Common myeloid progenitor, CD34-positive (primary cell): ENCODE measurements around the gene MTHFD1L.

Source experiments
- CTCF ChIA-PET: fragments of 350-600 bp; sonication (Branson Sonifier 250); formaldehyde crosslinking; loops from one replicate; lab custom pipeline; 2021; ENCODE audit warnings: antibody characterized with exemption; lab: Charles Lee
- POLR2A ChIA-PET: fragments of 350-600 bp; sonication (Branson Sonifier 250); formaldehyde crosslinking; loops from one replicate; lab custom pipeline; 2021; ENCODE audit warnings: antibody characterized with exemption; lab: Charles Lee
- DNase-seq, 3 donors: peaks; one replicate each; pipeline versions ENCODE4 v3.0.0 to v3.0.0-alpha.2; 2013
- H3K27ac ChIP-seq, 2 experiments: 1 replicate in 1 of 2; 2 replicates in 1 of 2; pipeline ENCODE4 v1.7.0; 2013; ENCODE audit warnings: inconsistent platforms in 2 of 2, low read length in 2 of 2, mild to moderate bottlenecking in 2 of 2, low read depth in 1 of 2, moderate library complexity in 1 of 2; ENCODE audit not compliant: severe bottlenecking in 2 of 2, insufficient read depth in 1 of 2, poor library complexity in 1 of 2
- H3K27me3 ChIP-seq, 5 experiments: replicated peaks in 2 of 5; 1 replicate in 3 of 5; 2 replicates in 2 of 5; pipeline versions ENCODE4 v1.6.1 to v1.7.0; 2013; ENCODE audit warnings: low read length in 4 of 5, mild to moderate bottlenecking in 2 of 5, moderate library complexity in 2 of 5, inconsistent platforms in 1 of 5; ENCODE audit not compliant: insufficient read depth in 5 of 5, control insufficient read depth in 4 of 5
- H3K36me3 ChIP-seq, 4 experiments: 1 replicate in 2 of 4; 2 replicates in 2 of 4; pipeline versions ENCODE4 v1.6.1 to v1.7.0; 2013; ENCODE audit warnings: low read length in 3 of 4, control low read depth in 1 of 4, mild to moderate bottlenecking in 1 of 4; ENCODE audit not compliant: control insufficient read depth in 4 of 4, insufficient read depth in 4 of 4
- H3K4me1 ChIP-seq, 4 experiments: 1 replicate in 3 of 4; 2 replicates in 1 of 4; pipeline versions ENCODE4 v1.6.1 to v1.7.1; 2013; ENCODE audit warnings: low read length in 3 of 4, mild to moderate bottlenecking in 3 of 4, control low read depth in 1 of 4, inconsistent platforms in 1 of 4, moderate library complexity in 1 of 4; ENCODE audit not compliant: control insufficient read depth in 4 of 4, insufficient read depth in 4 of 4; ENCODE audit errors: control extremely low read depth in 1 of 4
- H3K4me3 ChIP-seq, 7 experiments: 1 replicate in 4 of 7; 2 replicates in 3 of 7; pipeline versions ENCODE4 v1.5.1 to v1.7.0; 2013; ENCODE audit warnings: mild to moderate bottlenecking in 7 of 7, low read length in 6 of 7, moderate library complexity in 6 of 7, inconsistent platforms in 2 of 7, low read depth in 2 of 7, control low read depth in 1 of 7; ENCODE audit not compliant: insufficient read depth in 4 of 7, control insufficient read depth in 1 of 7; ENCODE audit errors: extremely low read depth in 1 of 7
- H3K9me3 ChIP-seq, 5 experiments: 1 replicate in 4 of 5; 2 replicates in 1 of 5; pipeline versions ENCODE4 v1.6.1 to v1.7.1; 2013; ENCODE audit warnings: low read length in 4 of 5, mild to moderate bottlenecking in 2 of 5, inconsistent platforms in 1 of 5, low read depth in 1 of 5, moderate library complexity in 1 of 5; ENCODE audit not compliant: control insufficient read depth in 4 of 5, insufficient read depth in 2 of 5; ENCODE audit errors: control extremely low read depth in 1 of 5
- WGBS: methylation state at CpG from one replicate; pipeline ENCODE4 v1.1.5; 2013; ENCODE audit not compliant: insufficient coverage; 5-methylcytosine and 5-hydroxymethylcytosine counted together

Gene MTHFD1L

DNA sequence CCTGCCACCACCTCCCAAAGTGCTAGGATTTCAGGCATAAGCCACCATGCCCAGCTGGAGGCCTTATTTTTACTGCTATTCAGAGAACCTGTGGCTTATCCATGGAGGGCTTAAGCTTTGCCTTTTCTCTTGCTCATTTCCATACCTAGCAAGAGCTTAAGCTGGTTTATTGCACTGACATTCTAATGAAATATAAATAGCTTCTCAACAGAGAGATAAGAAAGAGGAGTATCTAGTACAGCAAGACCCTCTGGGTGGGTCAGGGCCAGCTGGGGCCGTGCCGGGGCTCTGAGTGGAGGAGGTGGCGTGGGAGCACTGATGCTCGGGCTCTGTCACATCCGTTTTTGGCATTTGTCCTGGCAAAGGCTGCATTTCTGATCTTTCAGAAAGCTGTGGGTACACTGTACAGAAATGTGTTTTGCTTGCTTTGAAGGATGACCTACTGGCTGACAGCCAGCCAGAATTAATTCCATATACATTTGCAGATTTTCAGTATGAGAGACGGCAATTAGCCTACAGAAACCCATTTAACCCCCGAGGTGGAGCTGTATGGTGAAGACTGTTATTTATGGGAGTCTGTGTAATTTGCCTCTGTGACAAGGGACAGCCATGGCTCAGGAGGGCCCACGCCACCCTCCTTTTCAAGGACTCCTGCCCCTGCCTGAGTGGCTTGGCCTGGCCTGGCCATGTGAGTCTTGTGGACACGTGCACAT, 192.7 kb downstream of the MTHFD1L start:
- Histone ChIP-seq H3K27ac (no peak overlapping the region), H3K9me3 (no peaks in the 10 kb centered on the region), H3K4me1 (peaks cover 0 to 11% (median 9%) of the 10 kb centered on the region in 4 experiments), H3K4me3 (no peak overlapping the region), H3K27me3 (no peaks in the 10 kb centered on the region), H3K36me3 (peaks cover 0 to 37% (median 0%) of the 10 kb centered on the region in 4 experiments)
- ChIA-PET POLR2A (interaction anchor here (1.0 kb wide), 1 partner anchor 21 kb away, joined by 3 read pairs; no protein-coding TSS in a partner anchor), CTCF (interaction anchor here (0.6 to 1.0 kb wide), 2 partner anchors 15 to 1210 kb away, joined by 3 read pairs; no protein-coding TSS in a partner anchor)
- WGBS = 100% methylated on average over 7 of the region's 9 CpGs
- no peak for DNase-seq

DNA sequence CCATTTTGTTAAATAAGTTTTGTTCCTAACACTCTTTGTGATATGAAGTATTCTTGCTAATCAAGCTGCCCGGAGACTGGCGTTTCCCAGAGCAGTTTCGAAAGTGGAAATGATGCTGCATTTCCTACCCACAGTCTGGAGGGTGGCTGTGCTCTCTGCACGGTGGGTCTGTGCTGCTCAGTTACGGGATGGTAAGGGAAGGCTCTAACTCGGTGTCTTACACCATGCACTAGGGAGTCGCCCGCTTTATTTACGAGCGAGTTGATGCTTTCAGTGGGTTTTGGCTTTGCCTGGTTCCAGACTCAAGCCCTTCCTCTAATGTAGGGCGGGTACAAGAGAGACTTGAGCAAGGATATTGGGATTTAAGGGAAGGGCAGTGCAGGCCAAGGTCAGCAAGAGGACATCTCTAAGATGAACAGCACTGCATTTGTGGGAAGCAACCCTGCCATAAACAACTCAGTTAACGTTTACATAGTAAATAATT, 194.2 kb downstream of the MTHFD1L start:
- peaks cover 0 to 31% (median 0%) of the 10 kb centered on the region in 4 experiments for H3K36me3 ChIP-seq
- ChIA-PET CTCF (no interaction called here), POLR2A (no interaction called here)
- H3K4me3 ChIP-seq = peak overlapping the region in 3 of 7 experiments; percentile 10 to 56 (median 46)
- peaks cover 0 to 11% (median 9%) of the 10 kb centered on the region in 4 experiments for H3K4me1 ChIP-seq
- peak; percentile 57 to 81 (median 79) for DNase-seq
- H3K27me3 ChIP-seq = no peaks in the 10 kb centered on the region
- no peaks in the 10 kb centered on the region for H3K9me3 ChIP-seq
- peak overlapping the region in 1 of 2 experiments; percentile 7 for H3K27ac ChIP-seq
- 24% methylated on average over 11 of the region's 12 CpGs for WGBS

DNA sequence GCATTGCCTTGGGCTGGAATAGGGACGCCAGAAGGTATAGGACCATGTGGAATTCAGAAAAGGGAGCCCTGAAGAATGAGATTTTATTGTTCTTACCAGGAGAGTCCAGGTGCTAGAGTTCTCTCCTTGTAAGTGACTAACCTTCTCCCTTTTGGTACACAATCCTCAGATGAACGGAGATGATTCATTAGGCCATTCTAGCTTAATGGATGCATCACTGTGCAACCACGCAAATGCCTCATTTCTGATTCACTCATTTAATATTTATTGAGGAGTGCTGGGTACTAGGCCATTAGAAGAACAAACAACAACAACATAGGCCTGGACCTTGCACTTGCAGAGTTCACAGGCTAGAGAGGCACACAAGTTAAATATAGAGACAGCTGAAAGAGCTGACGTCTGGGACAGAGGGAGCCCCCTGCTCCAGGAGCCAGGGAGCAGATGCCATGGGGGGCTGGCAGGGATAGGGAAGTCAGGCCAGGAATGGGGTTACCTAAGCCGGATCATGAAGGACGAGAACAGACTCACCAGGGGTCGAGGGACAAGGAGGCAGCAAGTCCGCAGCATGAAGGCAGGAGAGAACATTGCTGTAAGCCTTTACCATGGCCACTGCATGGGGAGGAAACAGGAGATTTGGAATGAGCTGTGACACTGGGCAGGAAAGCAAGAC, 194.7 kb downstream of the MTHFD1L start:
- Histone ChIP-seq H3K4me3 (peak overlapping the region in 1 of 7 experiments; percentile 10), H3K9me3 (no peaks in the 10 kb centered on the region), H3K36me3 (peaks cover 0 to 35% (median 0%) of the 10 kb centered on the region in 4 experiments), H3K4me1 (peaks cover 0 to 11% (median 9%) of the 10 kb centered on the region in 4 experiments), H3K27me3 (no peaks in the 10 kb centered on the region), H3K27ac (no peak overlapping the region)
- CTCF ChIA-PET = no interaction called here
- peak in 1 of 3 donors; percentile 6 for DNase-seq
- POLR2A ChIA-PET = no interaction called here
- WGBS = 98% methylated on average over 6 of the region's 8 CpGs

DNA sequence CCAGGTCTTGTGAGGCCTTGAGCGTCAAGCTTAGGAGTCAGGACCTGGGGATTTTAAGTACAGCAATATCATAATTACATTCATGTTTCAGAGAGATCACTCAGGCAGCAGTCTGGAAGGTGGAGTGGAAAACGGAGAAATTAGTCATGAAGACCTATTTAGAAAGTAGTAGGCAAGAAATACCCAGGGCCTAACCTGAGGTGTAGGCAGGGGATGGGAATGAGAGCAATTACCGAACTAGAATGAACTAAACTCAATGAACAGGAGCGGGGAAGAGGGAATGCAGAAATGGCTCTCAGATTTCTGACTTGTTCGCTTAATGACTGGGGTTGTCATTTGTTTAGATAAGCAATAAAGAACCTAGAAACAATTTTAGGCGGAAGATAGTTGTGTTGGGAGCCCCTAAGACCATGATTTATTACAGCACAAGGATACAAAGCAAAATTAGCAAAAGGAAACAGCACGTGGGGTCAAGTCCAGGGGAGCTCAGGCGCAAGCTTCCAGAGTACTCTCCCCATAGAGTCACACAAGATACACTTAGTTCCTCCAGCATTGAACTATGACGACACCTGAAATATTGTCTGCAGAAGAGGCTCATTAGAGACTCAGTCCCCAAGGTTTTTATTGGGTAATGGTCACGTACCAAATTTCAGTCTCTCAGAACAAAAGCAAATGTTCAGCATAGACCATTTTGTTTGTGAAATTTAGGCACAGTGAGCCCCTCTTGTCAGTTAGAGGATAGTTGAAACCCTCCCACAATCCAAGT, 195.4 kb downstream of the MTHFD1L start:
- ChIA-PET POLR2A (no interaction called here), CTCF (interaction anchor here (1.2 kb wide), 1 partner anchor 263 kb away, joined by 3 read pairs; no protein-coding TSS in a partner anchor)
- no peak for DNase-seq
- Histone ChIP-seq H3K27ac (no peak overlapping the region), H3K4me1 (peaks cover 0 to 11% (median 9%) of the 10 kb centered on the region in 4 experiments), H3K27me3 (no peaks in the 10 kb centered on the region), H3K9me3 (no peaks in the 10 kb centered on the region), H3K4me3 (no peak overlapping the region), H3K36me3 (peaks cover 0 to 38% (median 0%) of the 10 kb centered on the region in 4 experiments)
- WGBS = 99% methylated on average over 8 of the region's 10 CpGs

DNA sequence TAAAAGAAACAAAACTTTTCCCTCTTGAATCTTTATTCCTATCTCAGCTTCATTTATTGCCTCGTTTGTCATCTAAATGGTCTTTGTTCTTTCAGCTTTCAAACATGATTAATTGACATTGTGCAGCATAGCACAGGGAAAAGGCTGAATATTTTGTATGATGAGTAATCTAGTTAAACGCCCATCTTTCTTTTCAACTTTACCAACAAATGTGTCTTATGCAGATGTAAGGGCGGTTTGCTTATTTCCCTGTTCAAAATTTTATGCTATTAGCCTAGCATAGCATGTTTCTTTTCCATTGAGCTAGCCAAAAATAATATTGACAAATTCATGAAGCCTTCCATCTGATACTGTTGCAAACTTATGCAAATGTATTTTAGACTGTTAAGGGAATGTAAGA, 197.8 kb downstream of the MTHFD1L start:
- ChIA-PET POLR2A (no interaction called here), CTCF (no interaction called here)
- no peaks in the 10 kb centered on the region for H3K27me3 ChIP-seq
- H3K4me1 ChIP-seq = peaks cover 0 to 11% (median 9%) of the 10 kb centered on the region in 4 experiments
- no CpG with 5 or more reads among the region's 3 CpGs for WGBS
- H3K27ac ChIP-seq = no peak overlapping the region
- H3K4me3 ChIP-seq = no peak overlapping the region
- no peak for DNase-seq
- peaks cover 0 to 27% (median 0%) of the 10 kb centered on the region in 4 experiments for H3K36me3 ChIP-seq
- no peaks in the 10 kb centered on the region for H3K9me3 ChIP-seq

DNA sequence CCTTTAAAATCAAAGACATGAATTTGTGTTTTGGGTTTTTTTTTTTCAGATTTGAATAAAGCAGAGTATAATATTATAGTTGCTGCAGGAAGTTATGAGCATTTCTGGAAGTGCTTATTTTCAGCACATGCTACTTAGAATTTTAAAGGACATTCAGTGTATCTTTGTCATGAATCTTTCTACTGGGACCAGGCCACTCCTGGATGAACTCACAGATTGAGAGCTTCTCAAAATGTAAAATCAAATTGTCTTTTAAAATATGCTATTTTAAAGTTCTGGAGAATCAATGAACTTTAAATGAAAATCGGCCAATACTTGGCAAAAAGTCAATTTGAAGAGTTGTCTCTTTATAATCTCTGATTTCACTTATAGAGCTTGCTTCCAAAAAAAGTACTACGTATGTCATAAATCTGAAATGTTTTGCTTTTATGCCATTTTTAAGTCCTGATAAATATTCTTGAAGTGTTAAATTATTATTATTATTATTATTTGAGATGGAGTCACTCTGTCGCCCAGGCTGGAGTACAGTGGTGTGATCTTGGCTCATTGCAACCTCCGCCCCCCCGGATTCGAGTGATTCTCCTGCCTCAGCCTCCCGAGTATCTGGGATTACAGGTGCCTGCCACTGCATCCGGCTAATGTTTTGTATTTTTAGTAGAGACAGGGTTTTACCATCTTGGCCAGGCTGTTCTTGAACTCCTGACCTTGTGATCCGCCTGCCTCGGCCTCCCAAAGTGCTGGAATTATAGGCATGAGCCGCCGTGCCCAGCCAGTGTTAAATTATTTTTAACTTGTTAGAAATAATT, 198.5 kb downstream of the MTHFD1L start:
- Histone ChIP-seq H3K36me3 (peaks cover 0 to 27% (median under 1%) of the 10 kb centered on the region in 4 experiments), H3K4me1 (peaks cover 0 to 11% (median 8%) of the 10 kb centered on the region in 4 experiments), H3K27ac (no peak overlapping the region), H3K9me3 (no peaks in the 10 kb centered on the region), H3K4me3 (no peak overlapping the region), H3K27me3 (no peaks in the 10 kb centered on the region)
- no peak for DNase-seq
- ChIA-PET CTCF (no interaction called here), POLR2A (no interaction called here)
- 100% methylated on average over 7 of the region's 12 CpGs for WGBS
